HepG2 (cell line): Measurements from ENCODE around the gene POMP.

Experiments
- HCFC1 ChIP-seq: fragments of 150-350 bp; IDR thresholded peaks from 2 replicates; pipeline ENCODE4 v1.6.1; 2014; ENCODE audit warnings: low read depth, low read length
- ZNF274 ChIP-seq: sonication (generic); formaldehyde crosslinking; IDR thresholded peaks from 2 replicates; pipeline ENCODE4 v1.5.1; 2020; ENCODE audit warnings: mild to moderate bottlenecking, missing genetic modification reagents

GRCh38 chr13:28618230-28618994, 40.5 kb upstream of the POMP start:
- TF ChIP-seq ZNF274 (CRISPR knock-in tag) = no peak
- TF ChIP-seq HCFC1 = no peak
